ENCODE results near the gene ACSF2. TPM values are rescaled to one million over a fixed set of nuclear protein-coding genes. Genes with fewer than 3 reads are reported as not detected.
"Not testable (repeated sequence)": the region's sequence is repeated elsewhere in the genome, so short reads cannot be mapped to it uniquely, and the experiment has no call there.

The ACSF2 gene, protein sequence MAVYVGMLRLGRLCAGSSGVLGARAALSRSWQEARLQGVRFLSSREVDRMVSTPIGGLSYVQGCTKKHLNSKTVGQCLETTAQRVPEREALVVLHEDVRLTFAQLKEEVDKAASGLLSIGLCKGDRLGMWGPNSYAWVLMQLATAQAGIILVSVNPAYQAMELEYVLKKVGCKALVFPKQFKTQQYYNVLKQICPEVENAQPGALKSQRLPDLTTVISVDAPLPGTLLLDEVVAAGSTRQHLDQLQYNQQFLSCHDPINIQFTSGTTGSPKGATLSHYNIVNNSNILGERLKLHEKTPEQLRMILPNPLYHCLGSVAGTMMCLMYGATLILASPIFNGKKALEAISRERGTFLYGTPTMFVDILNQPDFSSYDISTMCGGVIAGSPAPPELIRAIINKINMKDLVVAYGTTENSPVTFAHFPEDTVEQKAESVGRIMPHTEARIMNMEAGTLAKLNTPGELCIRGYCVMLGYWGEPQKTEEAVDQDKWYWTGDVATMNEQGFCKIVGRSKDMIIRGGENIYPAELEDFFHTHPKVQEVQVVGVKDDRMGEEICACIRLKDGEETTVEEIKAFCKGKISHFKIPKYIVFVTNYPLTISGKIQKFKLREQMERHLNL
- 14.9 TPM for total RNA-seq (ENCODE audit: insufficient read depth, low replicate concordance)

DNA sequence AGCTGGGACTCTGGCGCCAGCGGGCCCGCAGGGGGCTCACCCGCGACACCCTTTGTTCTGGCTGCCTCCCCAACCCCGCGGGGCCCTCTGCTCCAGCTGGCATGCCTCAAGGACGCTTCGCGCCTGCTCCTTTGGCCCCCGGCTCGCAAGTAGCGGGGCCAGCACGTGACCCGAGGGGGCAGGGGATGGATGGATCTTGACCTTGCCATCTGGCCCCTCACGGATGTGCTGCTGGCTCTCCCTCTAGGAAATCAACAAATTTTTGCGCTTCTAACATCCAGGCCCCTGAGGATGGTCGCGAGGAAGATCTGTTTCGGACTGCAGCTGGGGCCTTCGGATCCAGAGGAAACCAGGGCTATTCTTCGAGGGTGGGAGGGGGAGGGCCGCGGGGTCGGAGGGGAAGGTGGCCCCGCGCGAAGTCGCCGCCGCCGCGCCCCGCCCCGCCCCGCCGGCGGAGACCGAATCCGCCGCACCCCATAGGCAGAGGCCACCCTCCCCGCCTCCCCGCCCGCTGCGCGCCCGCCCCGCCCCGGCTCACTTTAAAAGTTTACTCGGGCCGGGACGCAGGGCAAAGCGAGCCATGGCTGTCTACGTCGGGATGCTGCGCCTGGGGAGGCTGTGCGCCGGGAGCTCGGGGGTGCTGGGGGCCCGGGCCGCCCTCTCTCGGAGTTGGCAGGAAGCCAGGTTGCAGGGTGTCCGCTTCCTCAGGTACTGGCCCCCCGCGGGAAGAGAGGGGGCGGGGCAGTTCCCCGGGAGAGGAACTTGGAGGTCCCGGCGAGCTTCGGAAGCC is at the start of gene ACSF2:
ACSF2 (plus strand) TSS at position 537 of the 790 bp plus-strand sequence; CDS start at position 581, 44 bp downstream.
- DNase-seq (ENCODE audit: low spot score) = peak; percentile 74

DNA sequence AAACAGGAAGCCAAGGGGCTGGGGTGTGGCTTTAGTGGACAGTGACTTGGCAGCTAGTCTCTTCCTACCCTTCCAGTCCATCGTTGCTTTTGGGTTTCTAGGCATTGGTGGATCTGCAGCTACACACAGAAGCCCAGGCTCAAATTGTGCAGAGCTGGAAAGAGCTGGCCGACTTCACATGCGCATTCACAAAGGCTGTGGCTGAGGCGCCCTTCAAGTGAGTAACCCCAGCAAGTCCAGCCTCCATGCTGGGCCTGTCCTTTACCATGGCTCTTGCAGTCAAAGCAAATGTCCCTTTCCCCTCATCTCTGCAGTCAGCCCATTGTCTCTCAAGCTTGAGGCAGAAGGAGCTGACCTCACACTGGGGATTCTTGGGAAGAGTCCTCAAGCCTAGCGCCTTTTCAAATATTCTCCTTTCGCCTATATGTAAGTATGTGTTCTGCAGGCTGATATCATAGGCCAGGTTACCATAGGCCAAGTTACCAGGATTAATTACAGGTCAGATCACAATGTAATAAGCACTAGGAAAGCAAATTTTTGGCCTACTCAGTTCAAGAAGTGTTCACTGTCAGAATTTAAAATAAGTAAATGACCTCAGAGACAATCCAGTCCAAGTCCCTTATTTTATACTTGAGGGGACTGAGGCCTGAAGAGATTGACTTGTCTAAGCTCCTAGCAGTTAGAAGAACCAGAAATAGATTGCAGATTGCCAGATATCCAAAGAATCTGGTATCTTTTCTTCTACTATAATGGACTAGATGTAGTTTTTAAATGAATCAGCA is 46.5 kb upstream of the ACSF2 start:
- no peak for DNase-seq (ENCODE audit: low spot score)

DNA sequence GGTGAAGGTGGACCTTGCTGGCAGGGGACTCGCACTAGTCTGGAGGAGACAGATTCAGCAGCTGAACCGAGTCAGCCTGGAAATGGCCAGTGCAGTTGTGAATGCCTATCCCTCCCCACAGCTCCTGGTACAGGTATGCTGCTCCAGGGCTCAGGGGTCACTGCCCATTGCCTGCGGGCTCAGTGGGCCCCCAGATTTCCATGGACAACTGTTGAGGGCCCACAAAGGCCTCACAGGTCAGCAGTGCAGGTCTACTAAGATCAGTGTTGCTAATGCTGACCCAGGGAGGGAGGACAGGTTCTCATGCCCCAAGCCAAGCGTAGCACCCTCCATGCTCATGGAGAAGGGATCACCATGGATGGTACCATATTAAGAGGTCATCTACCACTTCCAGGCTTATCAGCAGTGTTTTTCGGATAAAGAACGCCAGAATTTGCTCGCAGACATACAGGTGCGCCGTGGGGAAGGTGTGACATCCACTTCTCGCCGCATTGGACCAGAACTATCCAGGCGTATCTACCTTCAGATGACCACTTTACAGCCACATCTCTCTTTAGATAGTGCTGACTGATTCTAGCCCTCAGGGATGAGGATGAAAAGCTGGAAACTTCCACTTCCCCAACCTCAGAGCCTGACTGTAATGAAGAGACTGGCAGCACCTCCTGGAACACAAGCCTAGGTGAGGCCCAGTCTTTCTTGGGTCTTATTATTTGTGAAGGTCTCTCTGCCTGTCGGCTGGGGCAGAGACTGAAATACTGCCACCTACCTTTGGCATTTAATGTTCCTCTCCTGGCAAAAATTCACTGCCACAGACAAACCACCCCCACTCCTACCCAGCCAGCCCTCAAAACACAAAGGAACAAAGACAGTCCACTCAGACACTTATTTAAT is 45.4 kb upstream of the ACSF2 start:
- no peak for DNase-seq (ENCODE audit: low spot score)

DNA sequence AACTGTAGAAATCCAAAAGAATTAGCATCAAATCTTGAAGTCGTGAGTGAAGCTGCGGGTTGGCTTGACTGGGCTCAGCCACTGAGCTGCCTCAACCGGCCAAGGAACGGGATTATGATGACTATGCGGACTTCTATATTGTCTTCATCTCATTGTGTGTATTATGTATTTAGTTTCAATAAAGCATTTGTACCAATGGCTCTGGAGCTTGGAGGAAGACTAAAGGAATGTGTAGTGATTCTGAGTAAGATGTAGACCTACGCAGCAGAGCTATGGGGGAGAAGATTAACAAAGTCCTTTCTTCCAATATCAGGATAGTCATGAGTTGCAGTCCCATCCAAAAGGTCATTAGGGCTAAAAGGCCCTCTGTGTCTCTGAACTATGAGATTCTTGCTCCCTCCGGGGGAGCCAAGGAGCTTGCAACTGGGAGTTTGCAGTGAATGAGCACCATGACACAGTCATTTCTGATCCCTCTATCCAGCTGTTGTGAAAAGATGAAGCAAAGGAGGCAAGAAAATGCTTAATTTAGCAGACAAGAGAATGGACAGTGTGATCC is 44.7 kb upstream of the ACSF2 start:
- no peak for DNase-seq (ENCODE audit: low spot score)

DNA sequence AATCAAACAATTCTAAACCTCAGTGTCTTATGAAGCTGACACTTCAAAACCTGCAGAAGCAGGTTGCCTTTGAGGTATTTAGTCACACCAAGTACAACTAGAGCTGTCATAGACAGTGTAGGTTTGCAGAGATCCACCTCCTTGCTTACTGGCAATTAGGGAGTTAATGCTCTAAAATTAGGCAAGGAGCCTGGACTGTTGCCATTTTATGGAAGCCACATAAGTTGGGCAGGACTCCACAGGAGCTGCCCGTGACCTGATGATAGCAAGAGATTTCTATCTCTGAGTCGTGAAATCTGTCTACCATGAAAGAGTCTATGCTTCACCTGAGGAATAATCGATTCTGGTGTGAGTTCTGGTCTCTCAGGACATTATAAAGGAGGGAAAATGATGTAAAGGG is 44.1 kb upstream of the ACSF2 start:
- no peak for DNase-seq (ENCODE audit: low spot score)

DNA sequence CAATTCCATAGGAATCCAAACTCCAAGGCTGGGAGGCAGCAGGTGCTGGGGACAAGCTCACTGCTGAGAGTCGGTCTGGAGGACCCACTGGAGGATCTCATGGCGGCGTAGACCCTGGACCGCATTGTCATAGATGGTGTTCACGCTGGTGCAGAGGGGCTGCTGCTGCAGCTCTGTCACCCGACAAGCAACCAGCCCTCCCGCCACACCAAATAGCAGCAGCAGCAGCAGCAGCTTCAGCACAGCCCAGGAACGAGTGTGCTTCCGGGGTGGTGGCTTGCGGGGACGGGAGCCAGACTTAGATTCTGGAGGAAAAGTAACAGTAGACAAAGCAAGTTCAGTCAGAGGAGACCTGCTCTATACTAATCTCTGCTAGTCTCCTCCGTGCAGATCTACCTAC is 43.1 kb upstream of the ACSF2 start:
- DNase-seq (ENCODE audit: low spot score) = no peak

DNA sequence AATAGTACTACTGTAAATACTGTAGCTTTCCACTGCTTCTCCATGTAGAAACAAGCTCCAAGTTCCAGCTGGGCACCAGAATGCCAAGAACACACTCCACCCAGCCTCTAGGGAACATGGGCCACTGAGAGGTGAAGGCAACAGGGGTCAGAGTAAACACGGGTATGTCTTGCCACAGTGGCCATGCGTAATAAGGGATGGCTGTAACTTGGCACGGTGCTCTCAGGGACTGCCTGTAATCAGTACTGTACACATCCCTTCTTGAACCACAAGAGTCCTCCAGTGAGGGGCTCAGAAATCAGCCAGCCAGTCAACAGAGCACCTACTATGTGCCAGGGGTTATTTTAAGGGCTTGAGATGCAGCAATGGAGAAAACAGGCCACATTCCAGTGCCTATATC is 39.5 kb upstream of the ACSF2 start:
- DNase-seq (ENCODE audit: low spot score) = no peak

DNA sequence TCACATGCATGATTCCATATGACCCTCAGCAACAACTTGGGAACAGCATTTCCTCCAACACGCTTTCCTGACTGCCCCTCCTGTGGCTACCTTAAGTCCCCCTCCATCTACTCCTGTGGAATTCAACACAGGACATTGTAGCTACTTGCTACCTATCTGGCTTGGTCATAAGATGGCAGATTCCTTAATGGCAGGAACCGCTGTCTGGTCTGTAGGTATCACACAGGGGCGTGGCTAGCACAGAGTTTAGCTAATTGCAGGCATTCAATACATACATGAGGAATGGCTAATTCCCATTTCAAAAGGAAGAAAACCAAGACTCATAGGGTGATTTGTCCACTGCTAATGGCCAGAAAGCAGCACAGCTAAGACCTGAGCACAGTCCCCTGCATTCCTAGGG is 37.3 kb upstream of the ACSF2 start:
- no peak for DNase-seq (ENCODE audit: low spot score)

DNA sequence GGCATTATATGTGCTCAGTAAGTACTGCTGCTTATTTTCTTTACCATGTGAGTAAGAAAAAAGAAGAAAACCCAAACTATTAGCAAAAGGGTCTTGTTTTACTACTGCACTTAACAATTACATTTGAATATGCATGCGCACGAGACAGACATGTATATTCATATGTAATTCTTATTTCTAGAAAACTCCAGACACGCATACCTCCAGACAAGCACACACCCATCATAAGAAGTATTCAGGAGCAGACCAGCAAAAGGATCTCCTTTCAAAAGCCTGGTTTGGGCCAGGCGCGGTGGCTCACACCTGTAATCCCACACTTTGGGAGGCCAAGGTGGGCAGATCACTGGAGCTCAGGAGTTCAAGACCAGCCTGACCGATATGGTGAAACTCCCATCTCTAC is 36.5 kb upstream of the ACSF2 start:
- no peak for DNase-seq (ENCODE audit: low spot score)

DNA sequence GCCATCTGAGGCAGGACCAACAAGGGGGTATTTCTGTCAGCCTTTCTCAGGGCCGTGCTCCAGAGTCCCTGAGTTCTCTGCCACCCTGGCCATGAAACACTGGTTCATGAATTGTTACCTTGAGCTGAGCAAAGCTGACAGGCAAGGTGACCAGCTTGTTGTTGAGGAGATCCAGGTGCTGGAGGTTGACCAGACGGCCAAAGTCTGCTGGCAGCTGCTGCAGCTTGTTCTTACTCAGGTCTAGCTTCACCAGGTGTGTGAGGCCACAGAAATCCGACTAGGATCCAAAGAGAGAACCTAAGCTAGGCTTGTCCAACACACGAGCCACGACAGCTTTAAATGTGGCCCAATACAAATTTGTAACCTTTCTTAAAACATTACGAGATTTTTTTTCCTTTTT is 33.4 kb upstream of the ACSF2 start:
- no peak for DNase-seq (ENCODE audit: low spot score)

DNA sequence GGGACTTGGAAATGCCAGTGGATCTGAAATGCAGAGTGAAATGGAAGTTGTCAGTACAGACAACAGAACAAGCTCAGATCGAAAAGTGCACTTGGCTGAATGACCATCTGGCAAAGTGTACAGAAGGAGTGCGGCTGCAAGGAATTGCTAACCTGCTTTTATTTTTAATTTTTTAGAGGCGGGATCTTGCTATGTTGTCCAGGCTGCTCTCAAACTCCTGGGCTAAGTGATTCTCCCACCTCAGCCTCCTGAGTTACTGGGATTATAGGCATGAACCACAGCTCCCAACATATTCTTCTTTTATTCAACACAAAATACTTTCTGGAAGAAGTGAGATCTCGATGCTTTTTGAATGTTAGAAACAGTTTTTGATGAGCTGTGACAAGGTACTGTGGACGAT is 32.3 kb upstream of the ACSF2 start:
- DNase-seq (ENCODE audit: low spot score) = no peak

DNA sequence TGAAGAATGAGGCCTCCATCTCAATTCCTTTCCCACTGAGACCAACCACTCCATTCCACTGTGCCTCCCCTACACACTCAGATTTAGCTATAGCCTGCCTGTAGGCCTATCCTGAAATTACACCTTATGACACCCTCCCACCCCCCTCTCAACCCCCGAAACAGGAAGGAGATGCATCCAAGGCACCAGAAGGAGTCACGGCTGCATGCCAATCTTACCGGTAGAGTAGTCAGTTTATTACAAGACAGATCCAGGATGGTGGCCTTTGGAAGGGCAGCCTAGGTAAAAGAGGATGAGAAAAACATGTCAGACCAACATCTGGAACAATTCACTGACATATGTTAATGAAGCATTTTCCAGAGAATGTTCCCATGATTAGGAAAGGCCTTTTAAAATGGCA is 31.3 kb upstream of the ACSF2 start:
- no peak for DNase-seq (ENCODE audit: low spot score)

DNA sequence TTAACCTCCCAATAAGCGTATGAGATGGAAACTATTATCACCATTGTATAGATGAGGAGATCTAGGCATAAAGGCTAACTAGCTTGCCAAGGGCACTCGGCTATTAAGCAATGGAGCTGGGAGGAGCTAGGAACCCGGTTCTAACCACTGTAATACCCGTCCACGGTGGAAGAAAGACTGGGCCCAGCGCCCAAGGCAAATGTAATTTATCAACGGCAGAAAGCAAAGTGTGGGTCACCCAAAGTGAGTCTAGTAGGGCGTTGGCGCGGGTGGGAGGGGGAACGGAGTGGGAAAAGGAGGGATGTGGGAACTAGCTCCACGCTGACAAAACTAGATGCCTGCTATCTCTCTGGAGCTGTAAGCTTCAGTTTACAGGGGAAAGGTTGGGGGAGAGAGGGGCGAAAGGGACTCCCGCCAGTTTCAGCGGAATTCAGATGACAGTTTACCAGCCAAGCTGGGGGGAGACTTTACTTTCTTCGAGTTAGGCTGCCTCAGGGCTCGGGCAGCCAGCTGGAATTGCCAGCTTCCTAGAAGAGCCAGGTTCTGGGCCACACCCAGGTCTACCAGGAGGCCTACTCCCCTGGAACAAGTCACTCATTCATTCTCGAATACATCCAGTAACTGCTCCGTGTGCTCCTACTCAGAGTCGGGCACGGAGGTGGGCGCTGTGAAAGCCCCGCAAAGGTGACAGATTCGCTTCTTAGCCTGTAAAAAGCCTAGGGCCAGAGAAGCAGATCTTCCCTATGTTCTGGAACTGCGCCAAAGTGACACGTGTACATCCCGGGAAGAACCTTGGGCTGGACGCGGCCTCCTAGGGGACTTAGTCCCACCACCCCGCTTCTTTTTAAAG is 29.5 kb upstream of the ACSF2 start:
- peak; percentile 40 for DNase-seq (ENCODE audit: low spot score)

DNA sequence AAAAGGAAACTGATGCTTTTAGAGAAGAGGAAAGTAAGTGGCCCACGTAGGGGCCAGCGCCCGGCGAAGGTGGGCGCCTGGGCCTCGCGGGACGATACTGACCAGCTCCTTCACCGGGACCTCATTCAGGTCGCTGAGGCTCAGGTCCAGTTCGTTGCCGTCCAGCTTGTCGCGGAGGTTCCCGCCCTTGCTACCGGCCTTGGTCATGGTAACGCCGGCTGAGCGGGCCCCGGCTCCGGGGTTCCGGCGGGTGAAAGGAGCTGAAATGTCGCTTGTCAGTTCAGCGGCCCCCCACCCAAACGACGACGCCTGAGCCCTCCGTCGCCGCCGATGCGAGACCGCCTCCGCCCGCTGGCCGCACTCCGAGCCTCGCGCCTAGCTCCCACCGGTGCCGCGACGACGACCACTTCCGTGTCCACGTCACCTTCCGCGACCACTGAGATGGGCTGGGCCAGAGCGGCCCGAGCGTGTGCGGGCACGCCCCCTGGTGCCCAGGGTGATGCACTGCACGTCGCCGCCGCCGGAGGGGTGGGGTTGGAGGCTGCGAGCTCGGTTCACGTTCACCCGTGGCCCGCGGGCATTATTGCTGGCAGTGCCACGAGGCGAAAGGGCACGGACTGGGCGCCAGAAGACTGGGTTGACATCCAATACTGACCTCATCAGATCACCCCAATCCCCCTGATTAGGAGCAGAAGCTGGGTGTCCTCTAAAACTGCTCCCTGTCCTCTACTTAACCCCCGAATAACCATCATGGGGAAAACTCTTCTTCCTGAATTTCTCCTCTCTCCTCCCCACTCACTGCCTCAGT is 28.7 kb upstream of the ACSF2 start, which contains the start of gene LRRC59:
LRRC59 (minus strand) TSS at position 413 of the 808 bp plus-strand sequence; CDS start at position 207, 206 bp downstream.
- peak; percentile 87 for DNase-seq (ENCODE audit: low spot score)

DNA sequence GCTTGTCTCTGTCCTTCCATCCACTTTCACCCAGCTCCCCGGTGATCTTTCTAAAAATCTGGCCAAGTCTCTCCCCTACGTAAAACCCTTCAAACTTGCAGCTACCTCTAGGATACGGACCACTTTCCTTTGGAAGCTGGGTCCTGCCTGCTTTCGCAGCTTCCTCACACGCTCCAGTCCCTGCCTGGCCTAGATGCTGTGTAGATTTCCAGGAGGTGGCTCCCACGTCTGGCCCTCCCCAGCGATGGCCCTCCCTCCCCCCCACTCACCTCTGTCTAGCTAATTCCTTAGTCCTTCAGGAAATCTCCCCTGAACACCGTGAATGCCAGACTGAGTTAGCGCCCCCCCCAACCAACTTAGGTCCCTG is 28.1 kb upstream of the ACSF2 start:
- no peak for DNase-seq (ENCODE audit: low spot score)

DNA sequence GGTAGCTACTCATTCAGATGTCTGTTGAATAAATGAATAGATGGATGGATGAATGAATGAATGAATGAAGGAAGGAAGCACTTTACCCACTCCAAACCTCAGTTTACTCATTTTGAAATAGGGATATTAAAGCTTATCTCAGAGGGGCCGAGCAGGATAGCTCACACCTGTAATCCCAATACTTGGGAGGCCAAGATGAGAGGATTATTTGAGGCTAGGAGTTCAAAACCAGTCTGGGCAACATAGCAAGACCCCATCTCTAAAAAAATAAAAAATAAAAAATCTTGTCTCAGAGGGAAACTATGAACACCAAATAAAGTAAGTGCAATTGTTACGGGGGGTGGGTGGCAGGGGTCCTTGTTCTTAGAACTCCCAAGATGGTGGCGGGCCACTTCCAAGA is 27.3 kb upstream of the ACSF2 start:
- not testable (repeated sequence) for DNase-seq (ENCODE audit: low spot score)

DNA sequence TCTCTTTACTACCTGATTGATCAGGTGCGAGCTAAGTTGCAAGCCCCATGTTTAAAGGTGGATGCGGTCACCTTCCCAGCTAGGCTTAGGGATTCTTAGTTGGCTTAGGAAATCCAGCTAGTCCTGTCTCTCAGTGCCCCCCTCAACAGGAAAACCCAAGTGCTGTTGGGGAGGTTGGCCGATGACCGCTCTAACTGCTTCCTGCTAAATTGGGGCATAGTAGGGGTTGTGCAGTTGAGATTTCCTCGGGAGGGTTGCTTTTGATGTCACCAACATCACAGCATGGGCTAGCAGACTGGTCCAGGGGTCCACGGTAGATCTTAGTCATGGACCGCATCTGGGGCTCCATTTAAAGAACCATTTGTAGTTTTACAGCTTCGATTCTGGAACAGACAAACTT is 26.4 kb upstream of the ACSF2 start:
- DNase-seq (ENCODE audit: low spot score) = not testable (repeated sequence)

DNA sequence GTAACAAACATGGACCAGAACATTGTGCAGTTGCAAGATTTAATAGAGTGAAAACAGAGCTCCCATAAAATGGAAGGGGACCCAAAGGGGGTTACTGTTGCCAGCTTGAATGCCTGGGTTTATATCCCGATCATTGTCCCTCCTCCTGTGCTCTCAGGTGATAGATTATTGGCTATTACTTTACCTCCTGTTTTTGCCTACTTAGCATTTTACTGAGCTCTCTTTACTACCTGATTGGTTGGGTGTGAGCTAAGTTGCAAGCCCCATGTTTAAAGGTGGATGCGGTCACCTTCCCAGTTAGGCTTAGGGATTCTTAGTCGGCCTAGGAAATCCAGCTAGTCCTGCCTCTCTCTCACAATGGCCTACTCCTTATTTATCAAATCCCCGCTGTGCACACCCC is 20.7 kb upstream of the ACSF2 start:
- not testable (repeated sequence) for DNase-seq (ENCODE audit: low spot score)

Data from umbilical cord (tissue), 2 donors.